Posterior cingulate gyrus (tissue), 11 donors: Measurements from ENCODE around the gene TGM2.

Source experiments
- DNase-seq, 10 donors: peaks; one replicate each; pipeline versions ENCODE4 v3.0.0 to v3.0.0-alpha.2; 2020 to 2021; ENCODE audit warnings: mixed read lengths in 3 of 10
- intact Hi-C: fragments of 100-400 bp; cut with DNase I; formaldehyde crosslinking; loops from one replicate; pipeline ENCODE4 v1.15.1; 2023

TGM2 gene

GRCh38 chr20:38083338-38084048, 81.6 kb downstream of the TGM2 start:
- DNase-seq = no peak
- intact Hi-C loops = no loop called here

GRCh38 chr20:38082894-38083293, 82.2 kb downstream of the TGM2 start:
- intact Hi-C loops = no loop called here
- DNase-seq = no peak

GRCh38 chr20:38081575-38081974, 83.5 kb downstream of the TGM2 start:
- intact Hi-C loops = no loop called here
- no peak for DNase-seq

DNA sequence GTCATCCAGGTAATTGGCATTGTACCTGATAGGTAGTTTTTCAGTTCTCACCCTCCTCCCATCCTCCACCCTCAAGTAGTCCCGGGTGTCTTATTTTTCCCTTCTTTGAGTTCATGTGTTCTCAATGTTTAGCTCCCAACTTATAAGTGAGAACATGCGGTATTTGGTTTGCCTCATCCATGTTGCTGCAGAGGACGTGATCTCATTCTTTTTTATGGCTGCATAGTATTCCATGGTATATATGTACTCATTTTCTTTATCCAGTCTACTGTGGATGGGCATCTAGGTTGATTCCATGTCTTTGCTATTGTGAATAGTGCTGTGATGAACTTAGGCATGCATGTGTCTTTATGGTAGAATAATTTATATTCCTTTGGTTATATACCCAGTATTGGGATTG, 85.7 kb downstream of the TGM2 start:
- DNase-seq = no peak
- intact Hi-C loops = no loop called here

- intact Hi-C loops = no loop called here
- no peak for DNase-seq
Measured at GRCh38 chr20:38078084-38078483, 87.0 kb downstream of the TGM2 start.
